ENCODE results near the gene SMYD5.

Gene SMYD5

GRCh38 chr2:73210019-73210418 lies 4.0 kb upstream of the SMYD5 start:
- Histone ChIP-seq H3K4me1 (ENCODE audit: insufficient read depth, insufficient read length) (peaks cover 3% of the 10 kb centered on the region), H3K9ac (ENCODE audit: insufficient read length, low read depth) (no peak overlapping the region), H3K4me3 (ENCODE audit: insufficient read length, low read depth) (no peak overlapping the region), H3K36me3 (ENCODE audit: insufficient read depth, insufficient read length, low read length) (no peaks in the 10 kb centered on the region), H3K27me3 (ENCODE audit: insufficient read depth, insufficient read length) (no peaks in the 10 kb centered on the region), H3K9me3 (ENCODE audit: insufficient read depth, low read length) (no peaks in the 10 kb centered on the region)
- no peak for DNase-seq (ENCODE audit: low read depth, low spot score)
- TF ChIP-seq SUZ12 (IDR thresholded peaks at IDR 0.05; ENCODE audit: extremely low read depth, insufficient read depth, insufficient read length) (no peak), YY1 (IDR thresholded peaks at IDR 0.05; ENCODE audit: insufficient read depth, insufficient read length) (no peak), ZNF274 (IDR thresholded peaks at IDR 0.05; ENCODE audit: low read depth, low read length) (no peak)

- TF ChIP-seq SUZ12 (IDR thresholded peaks at IDR 0.05; ENCODE audit: extremely low read depth, insufficient read depth, insufficient read length) (no peak), YY1 (IDR thresholded peaks at IDR 0.05; ENCODE audit: insufficient read depth, insufficient read length) (no peak), ZNF274 (IDR thresholded peaks at IDR 0.05; ENCODE audit: low read depth, low read length) (no peak)
- no peak for DNase-seq (ENCODE audit: low read depth, low spot score)
Observed at GRCh38 chr2:73210696-73211095, 3.3 kb upstream of the SMYD5 start.

GRCh38 chr2:73212098-73212447 lies 2.0 kb upstream of the SMYD5 start:
- no peak for DNase-seq (ENCODE audit: low read depth, low spot score)
- Histone ChIP-seq H3K27me3 (ENCODE audit: insufficient read depth, insufficient read length) (no peaks in the 10 kb centered on the region), H3K36me3 (ENCODE audit: insufficient read depth, insufficient read length, low read length) (no peaks in the 10 kb centered on the region), H3K4me1 (ENCODE audit: insufficient read depth, insufficient read length) (peaks cover 3% of the 10 kb centered on the region), H3K9me3 (ENCODE audit: insufficient read depth, low read length) (no peaks in the 10 kb centered on the region), H3K4me3 (ENCODE audit: insufficient read length, low read depth) (no peak overlapping the region), H3K9ac (ENCODE audit: insufficient read length, low read depth) (no peak overlapping the region)
- TF ChIP-seq YY1 (IDR thresholded peaks at IDR 0.05; ENCODE audit: insufficient read depth, insufficient read length) (no peak), SUZ12 (IDR thresholded peaks at IDR 0.05; ENCODE audit: extremely low read depth, insufficient read depth, insufficient read length) (no peak), ZNF274 (IDR thresholded peaks at IDR 0.05; ENCODE audit: low read depth, low read length) (no peak)

More at GRCh38 chr2:73210696-73211095, 3.3 kb upstream of the SMYD5 start:
- Histone ChIP-seq H3K9ac (ENCODE audit: insufficient read length, low read depth) (no peak overlapping the region), H3K4me1 (ENCODE audit: insufficient read depth, insufficient read length) (peaks cover 3% of the 10 kb centered on the region), H3K36me3 (ENCODE audit: insufficient read depth, insufficient read length, low read length) (no peaks in the 10 kb centered on the region), H3K27me3 (ENCODE audit: insufficient read depth, insufficient read length) (no peaks in the 10 kb centered on the region), H3K9me3 (ENCODE audit: insufficient read depth, low read length) (no peaks in the 10 kb centered on the region), H3K4me3 (ENCODE audit: insufficient read length, low read depth) (no peak overlapping the region)

GRCh38 chr2:73212448-73213176 lies 1.4 kb upstream of the SMYD5 start:
- Histone ChIP-seq H3K36me3 (ENCODE audit: insufficient read depth, insufficient read length, low read length) (no peaks in the 10 kb centered on the region), H3K9ac (ENCODE audit: insufficient read length, low read depth) (no peak overlapping the region), H3K4me1 (ENCODE audit: insufficient read depth, insufficient read length) (peaks cover 3% of the 10 kb centered on the region), H3K4me3 (ENCODE audit: insufficient read length, low read depth) (no peak overlapping the region), H3K9me3 (ENCODE audit: insufficient read depth, low read length) (no peaks in the 10 kb centered on the region), H3K27me3 (ENCODE audit: insufficient read depth, insufficient read length) (no peaks in the 10 kb centered on the region)
- TF ChIP-seq ZNF274 (IDR thresholded peaks at IDR 0.05; ENCODE audit: low read depth, low read length): no peak
- TF ChIP-seq YY1 (IDR thresholded peaks at IDR 0.05; ENCODE audit: insufficient read depth, insufficient read length): no peak
- no peak for TF ChIP-seq SUZ12 (IDR thresholded peaks at IDR 0.05; ENCODE audit: extremely low read depth, insufficient read depth, insufficient read length)
- DNase-seq (ENCODE audit: low read depth, low spot score): peak; percentile 72

- Histone ChIP-seq H3K4me1 (ENCODE audit: insufficient read depth, insufficient read length) (peaks cover 3% of the 10 kb centered on the region), H3K9me3 (ENCODE audit: insufficient read depth, low read length) (no peaks in the 10 kb centered on the region), H3K4me3 (ENCODE audit: insufficient read length, low read depth) (no peak overlapping the region), H3K9ac (ENCODE audit: insufficient read length, low read depth) (no peak overlapping the region), H3K27me3 (ENCODE audit: insufficient read depth, insufficient read length) (no peaks in the 10 kb centered on the region), H3K36me3 (ENCODE audit: insufficient read depth, insufficient read length, low read length) (peaks cover 16% of the 10 kb centered on the region)
- no peak for DNase-seq (ENCODE audit: low read depth, low spot score)
- TF ChIP-seq YY1 (IDR thresholded peaks at IDR 0.05; ENCODE audit: insufficient read depth, insufficient read length): no peak
- TF ChIP-seq ZNF274 (IDR thresholded peaks at IDR 0.05; ENCODE audit: low read depth, low read length): no peak
- no peak for TF ChIP-seq SUZ12 (IDR thresholded peaks at IDR 0.05; ENCODE audit: extremely low read depth, insufficient read depth, insufficient read length)
Observed at GRCh38 chr2:73215254-73215653, 1.2 kb downstream of the SMYD5 start.

- H3K9ac ChIP-seq (ENCODE audit: insufficient read length, low read depth): no peak overlapping the region
- H3K4me1 ChIP-seq (ENCODE audit: insufficient read depth, insufficient read length): peaks cover 3% of the 10 kb centered on the region
- H3K27me3 ChIP-seq (ENCODE audit: insufficient read depth, insufficient read length): no peaks in the 10 kb centered on the region
- no peak overlapping the region for H3K4me3 ChIP-seq (ENCODE audit: insufficient read length, low read depth)
- DNase-seq (ENCODE audit: low read depth, low spot score): no peak
- peaks cover 33% of the 10 kb centered on the region for H3K36me3 ChIP-seq (ENCODE audit: insufficient read depth, insufficient read length, low read length)
- no peaks in the 10 kb centered on the region for H3K9me3 ChIP-seq (ENCODE audit: insufficient read depth, low read length)
- no peak for TF ChIP-seq YY1 (IDR thresholded peaks at IDR 0.05; ENCODE audit: insufficient read depth, insufficient read length)
- TF ChIP-seq ZNF274 (IDR thresholded peaks at IDR 0.05; ENCODE audit: low read depth, low read length): no peak
- TF ChIP-seq SUZ12 (IDR thresholded peaks at IDR 0.05; ENCODE audit: extremely low read depth, insufficient read depth, insufficient read length): no peak
Observed at GRCh38 chr2:73217160-73217559, 3.1 kb downstream of the SMYD5 start.

GRCh38 chr2:73217826-73218225 lies 3.8 kb downstream of the SMYD5 start:
- TF ChIP-seq ZNF274 (IDR thresholded peaks at IDR 0.05; ENCODE audit: low read depth, low read length) (no peak), SUZ12 (IDR thresholded peaks at IDR 0.05; ENCODE audit: extremely low read depth, insufficient read depth, insufficient read length) (no peak), YY1 (IDR thresholded peaks at IDR 0.05; ENCODE audit: insufficient read depth, insufficient read length) (no peak)
- Histone ChIP-seq H3K9ac (ENCODE audit: insufficient read length, low read depth) (no peak overlapping the region), H3K4me3 (ENCODE audit: insufficient read length, low read depth) (no peak overlapping the region), H3K27me3 (ENCODE audit: insufficient read depth, insufficient read length) (no peaks in the 10 kb centered on the region), H3K4me1 (ENCODE audit: insufficient read depth, insufficient read length) (peaks cover 3% of the 10 kb centered on the region), H3K36me3 (ENCODE audit: insufficient read depth, insufficient read length, low read length) (peaks cover 39% of the 10 kb centered on the region), H3K9me3 (ENCODE audit: insufficient read depth, low read length) (no peaks in the 10 kb centered on the region)
- no peak for DNase-seq (ENCODE audit: low read depth, low spot score)

Data from NT2/D1 (cell line).